Measurements from ENCODE around the gene DKC1. TPM values are rescaled to one million over a fixed set of nuclear protein-coding genes. Genes with fewer than 3 reads are reported as not detected.

Gene DKC1
- total and polyA plus RNA-seq, 2 of the 13 experiments (the other 11 are each of a cell fraction or from before 2014, with no cell fraction given): 61.6 to 102 TPM

GRCh38 chrX:154804261-154804956 lies 41.7 kb downstream of the DKC1 start:
- 33% methylated on average over 1 of the region's 7 CpGs for WGBS (ENCODE audit: low lambda C conversion rate)
- Histone ChIP-seq H4K20me1 (ENCODE audit: insufficient read depth, low read length) (no peaks in the 10 kb centered on the region; the same call in 1 of the 2 replicates), H3K4me2 (ENCODE audit: low read depth, low read length) (peak overlapping the region; percentile 86), H3K9me3 (ENCODE audit: low read length) (no peaks in the 10 kb centered on the region), H3K27ac (ENCODE audit: extremely low read length, insufficient read depth, low read length) (peak overlapping the region; percentile 48), H3K4me3 (replicated peaks in 1 of 3; ENCODE audit: insufficient read depth in 1 of 3, low read depth in 2 of 3, low read length in 3 of 3) (peak overlapping the region; percentile 52 to 73 (median 64)), H3K27me3 (ENCODE audit: control insufficient read depth in 1 of 2, insufficient read depth in 2 of 2, low read length in 2 of 2) (0 out of 5 replicates have a peak, but pooled peaks cover 0 to 4% of the 10 kb centered on the region in 2 experiments), H3K4me1 (ENCODE audit: insufficient read depth, low read length) (peaks cover 57% of the 10 kb centered on the region), H3K9ac (ENCODE audit: insufficient read depth, low read depth, low read length) (peak overlapping the region; percentile 59; the same call in 1 of the 2 replicates), H3K36me3 (replicated peaks in 1 of 2; ENCODE audit: control insufficient read depth in 1 of 2, insufficient read depth in 2 of 2, low read length in 2 of 2) (no peaks in the 10 kb centered on the region), H3K79me2 (ENCODE audit: insufficient read depth, low read length) (no peaks in the 10 kb centered on the region), H2AFZ (ENCODE audit: low read length) (no peak overlapping the region)
- in situ Hi-C loops (cut with HindIII; ENCODE audit: extremely low pct_ligation_motif_present, low pct_unique_long_range_greater_than_20kb) (no loop called here), intact Hi-C loops (cut with micrococcal nuclease; ENCODE audit: unreplicated experiment) (no loop called here)
- TF ChIP-seq SMAD1 (CRISPR knock-in tag; IDR thresholded peaks at IDR 0.05; ENCODE audit: borderline replicate concordance, low read depth) (no peak), MXD4 (CRISPR knock-in tag; IDR thresholded peaks at IDR 0.05) (no peak), TRIM22 (IDR thresholded peaks at IDR 0.05) (no peak), ZNF747 (CRISPR knock-in tag; IDR thresholded peaks at IDR 0.05; ENCODE audit: borderline replicate concordance) (no peak)
- ATAC-seq: no peak
- BruUV-seq (replicated peaks): TSS peak; percentile 50
- POLR2A ChIA-PET: interaction anchor here (2.1 kb wide), 1 partner anchor 42 kb away, joined by 11 read pairs; the partner anchor contains the start of gene DKC1
- no peak for FAIRE-seq
- DNase-seq (ENCODE audit: low spot score): no peak
- CTCF ChIA-PET (ENCODE audit: low intra/inter-chr PET ratio, low total read pairs): no interaction called here

Measured in HepG2 (cell line).